Mammary epithelial cell (primary cell): ENCODE results near the gene SLC25A25.

Experiments used
- CTCF ChIP-seq, 2 donors: IDR thresholded peaks in 1 of 2; conservative IDR thresholded peaks in 1 of 2; 2 replicates each; pipeline ENCODE4 v1.5.1; 2011 to 2012; ENCODE audit warnings: inconsistent platforms in 2 of 2, low read length in 2 of 2, mild to moderate bottlenecking in 2 of 2, control low read depth in 1 of 2, low read depth in 1 of 2; ENCODE audit not compliant: insufficient read depth in 1 of 2; ENCODE audit errors: extremely low read depth in 1 of 2
- EZH2 ChIP-seq: IDR thresholded peaks from 2 replicates; pipeline ENCODE4 v1.6.1; 2012; ENCODE audit warnings: low read length, inconsistent platforms, borderline replicate concordance

DNA sequence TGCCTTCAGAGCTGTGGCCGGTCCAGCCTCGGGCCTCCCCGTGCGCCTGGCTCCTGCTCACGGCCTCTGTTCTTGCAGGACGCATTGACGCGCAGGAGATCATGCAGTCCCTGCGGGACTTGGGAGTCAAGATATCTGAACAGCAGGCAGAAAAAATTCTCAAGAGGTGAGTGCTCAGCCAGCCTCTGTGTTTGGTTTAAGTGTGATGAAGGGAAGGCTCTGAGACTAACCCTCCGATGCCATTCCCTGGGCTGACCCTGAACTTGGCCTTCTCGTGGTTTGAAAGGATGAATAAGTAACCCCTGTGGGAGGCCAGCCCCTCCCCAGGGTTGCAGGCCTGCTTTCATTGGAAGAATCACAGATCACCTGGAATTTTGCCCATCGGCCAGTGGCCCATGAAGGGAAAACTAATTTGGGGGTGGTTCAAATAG, 33.2 kb downstream of the SLC25A25 start:
- no peak for TF ChIP-seq CTCF (conservative IDR thresholded peaks at IDR 0.05 in 1 of 2, IDR thresholded peaks at IDR 0.05 in 1 of 2; ENCODE audit: extremely low read depth in 1 of 2, insufficient read depth in 1 of 2, low read depth in 1 of 2, low read length in 2 of 2)
- TF ChIP-seq EZH2 = no peak
